HS-5 (cell line): ENCODE data around the gene CEP97.
"Not testable (repeated sequence)": the region's sequence is repeated elsewhere in the genome, so short reads cannot be mapped to it uniquely, and the experiment has no call there.

ENCODE experiments used
- DNase-seq: peaks from one replicate; pipeline ENCODE4 v3.0.0-alpha.2; 2012; ENCODE audit warnings: low read depth

CEP97 gene

GRCh38 chr3:101703169-101703568 is 21.2 kb upstream of the CEP97 start:
- DNase-seq: no peak

- not testable (repeated sequence) for DNase-seq
These were observed 19.8 kb upstream of the CEP97 start for GRCh38 chr3:101704639-101705038.

- no peak for DNase-seq
These were observed 15.3 kb upstream of the CEP97 start for GRCh38 chr3:101709126-101709525.

GRCh38 chr3:101718455-101718854 is 6.0 kb upstream of the CEP97 start:
- no peak for DNase-seq

GRCh38 chr3:101719604-101720185 is 4.7 kb upstream of the CEP97 start:
- no peak for DNase-seq

GRCh38 chr3:101720851-101721840 is 3.3 kb upstream of the CEP97 start:
- DNase-seq: no peak

- DNase-seq: no peak
These were observed 1.8 kb upstream of the CEP97 start for GRCh38 chr3:101722394-101723173.

- DNase-seq: no peak
These were observed 928 bp downstream of the CEP97 start for GRCh38 chr3:101725194-101725889.

- no peak for DNase-seq
These were observed 1.5 kb downstream of the CEP97 start for GRCh38 chr3:101725890-101726275.

- DNase-seq: no peak
These were observed 5.2 kb downstream of the CEP97 start for GRCh38 chr3:101729586-101729985.

- DNase-seq: no peak
These were observed 6.4 kb downstream of the CEP97 start for GRCh38 chr3:101730839-101731238.

- DNase-seq: no peak
These were observed 7.8 kb downstream of the CEP97 start for GRCh38 chr3:101732240-101732641.

GRCh38 chr3:101735833-101736232 is 11.4 kb downstream of the CEP97 start:
- no peak for DNase-seq

GRCh38 chr3:101741914-101742313 is 17.5 kb downstream of the CEP97 start:
- not testable (repeated sequence) for DNase-seq

GRCh38 chr3:101744811-101745210 is 20.4 kb downstream of the CEP97 start:
- no peak for DNase-seq

- not testable (repeated sequence) for DNase-seq
These were observed 21.5 kb downstream of the CEP97 start for GRCh38 chr3:101745934-101746333.

GRCh38 chr3:101753386-101754113 is 29.1 kb downstream of the CEP97 start:
- not testable (repeated sequence) for DNase-seq

- DNase-seq: no peak
These were observed 33.8 kb downstream of the CEP97 start for GRCh38 chr3:101758224-101758623.

- DNase-seq: no peak
These were observed 37.7 kb downstream of the CEP97 start for GRCh38 chr3:101762041-101762646.

- not testable (repeated sequence) for DNase-seq
These were observed 53.4 kb downstream of the CEP97 start for GRCh38 chr3:101777745-101778281.
